ENCODE measurements around the gene LCTL.
"Not testable (repeated sequence)": the region's sequence is repeated elsewhere in the genome, so short reads cannot be mapped to it uniquely, and the experiment has no call there.

- not testable (repeated sequence) for TF ChIP-seq TAF1 (IDR thresholded peaks at IDR 0.05; ENCODE audit: borderline replicate concordance, low read depth, low read length)
- TF ChIP-seq POLR2AphosphoS5 (IDR thresholded peaks at IDR 0.05; ENCODE audit: low read depth, low read length) = peak; percentile 40; the same call in 1 of the 2 replicates
Measured at GRCh38 chr15:66500346-66500745, 65.5 kb downstream of the LCTL start.
